Measurements from ENCODE around the gene TBC1D20.
A peak's percentile ranks its signal among the peaks of the same experiment; 100 is the strongest.

The TBC1D20 gene

DNA sequence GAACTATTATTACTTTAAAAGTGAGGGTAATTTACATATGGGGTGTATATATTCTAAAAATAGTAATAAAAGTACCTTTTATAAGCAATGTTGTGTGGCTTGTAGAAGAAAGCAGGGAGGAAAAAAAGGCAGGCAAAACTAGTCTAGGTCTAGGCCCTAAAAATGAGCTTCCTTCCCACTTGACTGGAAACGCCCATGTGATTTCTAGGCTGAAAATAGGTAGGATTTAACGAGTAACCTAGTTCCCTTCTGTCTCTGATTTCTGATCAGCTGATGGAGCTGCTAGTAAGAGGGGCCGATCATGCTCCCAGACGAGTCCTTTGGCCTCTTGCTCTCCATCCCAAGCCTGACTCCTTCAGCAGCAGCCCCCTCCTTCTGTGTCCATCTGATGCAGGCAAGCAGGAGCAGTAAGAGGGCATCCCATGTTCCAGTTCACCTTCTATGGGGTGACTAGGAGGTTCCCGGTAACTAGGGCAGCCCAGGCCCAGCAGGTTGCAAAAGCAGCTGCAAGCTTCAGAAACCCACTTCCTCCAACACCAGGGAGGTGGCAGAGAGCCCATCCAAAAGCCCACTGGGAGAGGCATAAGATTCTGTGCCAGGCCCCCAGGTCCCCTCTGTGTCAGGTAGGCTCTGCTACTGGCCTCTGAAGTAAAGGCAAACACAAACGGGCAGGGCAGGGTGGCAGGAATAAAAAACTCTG is 24.4 kb downstream of the TBC1D20 start:
- no peak for DNase-seq (ENCODE audit: low spot score)

DNA sequence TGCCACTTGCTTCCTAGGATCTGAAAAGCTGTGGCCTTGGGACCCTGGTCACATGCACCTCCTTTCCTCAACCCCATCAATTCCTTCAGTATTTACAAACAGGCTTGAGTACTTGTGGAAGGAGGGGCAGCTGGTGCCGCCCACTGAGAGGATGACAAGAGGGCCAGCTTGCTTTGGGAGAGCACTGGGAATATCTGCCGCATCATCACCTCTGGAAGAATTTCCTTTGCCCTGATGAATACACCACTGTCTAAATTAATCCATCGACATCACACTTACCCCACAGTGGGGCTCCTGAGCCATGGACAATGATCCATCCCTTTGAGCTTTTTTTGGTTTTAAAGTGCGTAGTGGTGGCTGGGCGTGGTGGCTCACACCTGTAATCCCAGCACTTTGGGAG is 25.9 kb downstream of the TBC1D20 start:
- no peak for DNase-seq (ENCODE audit: low spot score)

DNA sequence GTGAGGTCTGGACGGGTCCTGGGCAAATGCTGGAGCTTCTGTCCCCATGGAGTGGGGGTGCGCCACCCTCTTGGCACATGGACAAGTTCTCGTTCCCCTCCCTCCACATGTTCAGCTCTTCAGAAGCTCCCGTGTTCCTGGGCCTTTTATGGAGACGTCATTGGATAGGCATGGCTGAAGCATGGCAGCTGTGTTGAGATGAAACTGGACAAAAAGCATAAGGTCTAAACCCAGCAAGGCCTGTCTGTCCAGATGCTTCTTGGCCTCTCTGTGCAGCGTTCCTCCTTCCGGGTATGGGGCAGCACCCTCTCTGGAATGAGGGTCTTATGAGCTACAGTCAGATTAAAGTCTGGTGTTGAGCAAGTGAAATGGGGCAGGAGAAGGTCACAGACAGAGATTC is 26.8 kb downstream of the TBC1D20 start:
- no peak for DNase-seq (ENCODE audit: low spot score)

DNA sequence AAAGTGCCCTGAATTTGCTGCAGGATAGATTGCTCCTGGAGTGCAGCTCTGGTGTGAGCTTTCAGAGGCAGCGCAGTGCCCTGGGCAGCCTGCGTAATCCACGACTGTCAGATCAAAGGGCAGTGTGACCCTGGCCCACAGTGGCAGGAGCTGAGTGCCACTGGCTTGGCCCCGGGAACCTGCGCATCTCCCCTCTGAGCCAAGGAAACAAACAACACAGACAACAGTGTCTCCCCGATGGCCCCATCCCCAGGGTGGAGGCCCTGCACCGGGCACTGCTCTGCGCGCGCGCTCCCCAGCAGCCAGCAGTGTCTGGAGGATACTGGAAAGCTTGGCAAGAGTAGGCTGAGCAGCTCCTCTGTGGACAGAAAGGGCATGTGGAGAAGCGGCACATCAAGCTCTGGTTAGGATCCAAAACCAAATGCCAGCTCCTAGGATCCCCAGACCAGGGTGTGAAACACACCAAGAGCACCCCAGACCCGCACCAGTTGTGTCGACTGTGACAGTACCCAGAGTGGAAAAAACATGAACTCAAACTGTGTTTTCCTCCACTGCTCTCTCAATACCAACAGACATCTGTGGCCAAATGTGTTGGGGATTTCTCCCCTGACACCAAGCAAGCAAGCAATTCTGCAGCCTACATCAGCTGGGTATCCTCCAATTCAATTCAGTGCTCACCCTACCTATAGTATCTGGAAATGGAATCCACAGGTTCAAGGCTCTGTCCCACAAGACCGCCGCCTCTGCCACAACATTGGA is 27.5 kb downstream of the TBC1D20 start:
- no peak for DNase-seq (ENCODE audit: low spot score)

DNA sequence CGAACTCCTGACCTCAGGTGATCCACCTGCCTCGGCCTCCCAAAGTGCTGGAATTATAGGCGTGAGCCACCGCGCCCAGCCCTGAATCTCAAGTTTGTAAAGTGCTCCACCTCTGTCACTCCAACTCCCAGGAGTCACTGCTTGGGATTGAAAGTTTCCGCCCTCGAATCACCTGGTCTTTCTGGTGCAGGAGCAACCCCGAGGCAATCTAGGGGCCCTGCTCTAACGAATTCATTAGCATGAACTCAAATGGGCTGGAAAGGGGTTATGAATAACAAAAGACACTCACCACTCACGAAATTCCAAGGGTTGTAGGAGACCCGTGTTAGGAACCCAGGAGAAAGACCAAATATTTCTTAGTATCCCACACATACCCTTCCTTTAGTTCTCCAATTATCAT is 28.1 kb downstream of the TBC1D20 start:
- DNase-seq (ENCODE audit: low spot score), result no peak

DNA sequence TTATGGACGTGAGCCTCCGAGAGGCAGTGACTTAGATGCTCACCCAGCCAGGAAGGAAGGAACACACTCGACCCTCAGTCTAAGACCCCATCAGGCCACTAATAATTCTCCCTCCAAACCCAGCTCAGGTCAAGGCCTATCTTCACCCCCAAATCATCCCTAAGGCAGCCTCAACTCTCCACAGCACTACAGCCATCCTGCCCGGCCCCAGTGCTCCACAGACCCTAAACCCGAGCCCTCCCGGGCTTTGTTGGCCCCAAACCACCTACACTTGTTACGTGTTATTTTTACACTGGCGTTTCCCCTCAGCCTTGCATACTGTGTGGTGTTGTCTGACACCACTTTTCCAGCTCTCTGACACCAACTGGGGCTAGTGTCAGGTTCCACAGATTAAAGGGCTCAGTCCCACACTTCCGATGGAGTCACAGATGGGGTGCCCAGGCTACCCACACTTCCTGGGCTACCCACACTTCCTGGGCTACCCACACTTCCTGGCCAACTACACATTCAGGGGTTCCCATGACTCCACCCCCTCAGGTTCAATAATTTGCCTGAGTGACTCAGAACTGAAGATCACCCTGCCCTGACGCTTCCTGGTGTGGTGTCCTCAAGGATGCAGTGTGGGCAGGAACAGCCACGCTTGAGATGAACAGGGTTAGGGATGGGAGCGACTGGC is 28.9 kb downstream of the TBC1D20 start:
- DNase-seq (ENCODE audit: low spot score), result peak; percentile 42

DNA sequence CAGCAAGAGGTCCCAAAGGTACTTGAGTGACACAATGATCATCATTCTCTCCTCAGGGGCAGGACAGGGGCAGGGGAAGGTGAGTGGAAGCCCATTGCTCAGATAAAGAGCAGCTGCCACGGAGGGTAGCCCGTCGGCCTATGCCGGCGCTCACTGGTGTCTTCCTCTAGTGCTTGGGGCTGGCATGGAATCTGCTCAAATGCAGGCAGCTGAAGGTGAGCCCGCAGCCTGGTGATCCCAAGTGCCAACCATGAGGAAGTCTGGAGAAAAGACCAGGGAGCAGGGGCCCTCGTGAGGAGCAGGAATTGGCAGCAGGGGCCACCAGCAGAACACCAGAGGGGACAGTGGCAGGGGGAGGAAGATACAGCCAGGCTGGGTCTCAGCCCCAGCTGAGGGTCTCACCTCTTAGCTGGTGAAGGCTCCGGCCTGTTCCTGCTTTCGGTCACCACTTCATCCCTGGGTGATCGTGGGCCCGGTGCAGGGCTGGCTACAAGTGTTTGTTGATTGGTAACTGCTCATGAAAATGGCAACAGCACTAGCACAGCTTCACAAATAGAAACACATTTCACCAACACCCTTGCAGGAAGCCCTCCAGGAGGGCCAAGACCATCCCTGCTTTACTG is 29.5 kb downstream of the TBC1D20 start:
- no peak for DNase-seq (ENCODE audit: low spot score)

DNA sequence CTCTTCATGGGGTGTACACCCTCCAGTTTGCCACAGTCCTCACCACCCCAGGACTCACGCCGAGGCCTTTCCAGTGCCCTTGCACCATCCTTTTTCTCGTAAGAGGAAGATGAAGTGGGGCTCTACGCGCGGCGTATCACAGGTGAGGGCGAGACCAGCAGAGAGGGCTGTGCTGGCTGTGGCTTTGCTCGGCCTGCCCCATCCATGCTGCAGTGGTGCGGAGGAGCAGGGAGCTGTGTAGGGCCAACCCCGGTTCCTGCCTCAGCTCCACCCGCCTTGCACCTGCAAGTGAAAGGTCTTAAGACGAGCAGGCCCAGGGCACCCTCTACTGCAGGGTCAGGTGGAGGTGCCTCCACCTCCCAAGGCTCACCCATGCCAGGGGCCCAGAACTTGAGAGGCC is 30.1 kb downstream of the TBC1D20 start:
- no peak for DNase-seq (ENCODE audit: low spot score)

DNA sequence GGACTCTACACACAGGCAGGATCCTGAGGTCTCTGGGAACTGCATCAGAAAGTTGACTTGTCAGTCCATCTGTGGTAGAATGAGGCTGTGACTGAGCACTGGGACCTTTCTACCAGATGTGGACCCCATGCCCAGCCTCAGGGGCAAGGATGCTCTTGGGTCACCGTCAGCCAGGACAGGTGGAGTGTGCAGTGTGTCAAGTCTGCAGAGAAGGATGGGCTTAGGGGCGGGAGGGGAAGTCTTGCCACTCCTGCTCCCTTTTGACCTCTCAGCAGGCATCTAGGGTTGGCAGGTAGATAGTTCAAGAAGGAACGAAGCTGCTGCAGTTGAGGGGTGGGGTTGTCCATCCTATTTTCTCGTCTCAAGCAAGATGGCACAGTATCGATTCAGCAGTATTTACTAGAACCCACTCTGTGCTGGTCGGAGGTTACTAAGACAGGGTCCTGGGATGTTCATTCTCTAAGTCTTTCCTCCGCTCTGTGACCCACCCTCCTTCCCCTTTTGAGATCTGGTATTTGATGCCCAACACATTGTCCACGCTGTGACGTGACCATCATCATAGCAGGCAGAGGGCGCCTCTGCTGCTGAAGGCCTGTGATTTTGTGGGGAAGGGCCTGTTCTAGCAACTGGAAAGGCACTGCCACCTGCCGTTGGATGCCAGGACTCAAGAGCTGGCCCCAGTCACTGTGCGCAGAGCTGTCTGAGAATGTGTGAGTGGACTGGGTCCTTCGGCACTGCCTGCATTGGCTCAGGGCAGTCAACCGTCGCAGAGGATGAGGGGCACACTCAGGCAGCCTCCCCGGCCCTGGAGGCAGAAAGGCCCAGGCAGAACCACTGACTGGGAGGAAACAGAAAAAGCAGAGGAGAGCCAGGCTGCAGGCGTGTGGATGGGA is 31.1 kb downstream of the TBC1D20 start:
- DNase-seq (ENCODE audit: low spot score), result peak; percentile 74

DNA sequence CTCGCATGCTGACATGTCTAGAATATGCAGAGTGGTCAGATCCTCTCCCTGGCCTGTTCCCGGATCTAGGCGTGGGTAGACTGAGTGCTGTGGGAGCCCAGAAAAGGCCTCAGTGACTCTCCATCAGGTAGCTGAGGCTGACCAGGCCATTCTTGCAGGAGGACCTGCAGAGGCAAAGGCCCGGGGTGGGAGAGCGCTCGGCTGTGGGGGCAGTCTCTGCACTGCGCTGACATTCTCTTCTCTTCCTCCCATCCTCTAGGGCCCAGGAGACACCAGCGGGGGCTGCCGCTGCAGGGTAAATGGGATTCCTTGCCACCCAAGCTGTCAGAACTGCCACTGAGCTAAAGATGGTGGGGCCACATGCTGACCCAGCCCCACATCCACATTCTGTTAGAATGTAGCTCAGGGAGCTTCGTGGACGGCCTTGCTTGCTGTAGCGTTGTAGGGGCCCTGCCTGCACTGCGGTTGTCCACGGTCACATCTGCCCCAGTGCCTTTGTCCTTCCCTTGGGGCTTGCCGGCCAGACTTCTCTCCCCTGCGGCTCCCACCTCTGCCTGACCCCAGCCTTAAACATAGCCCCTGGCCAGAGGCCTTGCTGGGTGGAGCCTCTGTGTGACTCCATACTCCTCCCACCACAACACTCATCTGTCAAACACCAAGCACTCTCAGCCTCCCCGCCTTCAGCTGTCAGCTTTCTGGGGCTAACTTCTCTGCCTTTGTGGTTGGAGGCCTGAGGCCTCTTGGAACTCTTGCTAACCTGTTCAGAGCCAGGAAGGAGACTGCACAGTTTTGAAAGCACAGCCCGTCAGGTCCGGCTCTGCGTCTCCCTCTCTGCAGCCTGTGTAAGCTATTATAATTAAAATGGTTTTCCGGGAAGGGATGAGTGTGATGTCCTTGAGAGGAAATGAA is 32.0 kb downstream of the TBC1D20 start:
- DNase-seq (ENCODE audit: low spot score), result no peak

DNA sequence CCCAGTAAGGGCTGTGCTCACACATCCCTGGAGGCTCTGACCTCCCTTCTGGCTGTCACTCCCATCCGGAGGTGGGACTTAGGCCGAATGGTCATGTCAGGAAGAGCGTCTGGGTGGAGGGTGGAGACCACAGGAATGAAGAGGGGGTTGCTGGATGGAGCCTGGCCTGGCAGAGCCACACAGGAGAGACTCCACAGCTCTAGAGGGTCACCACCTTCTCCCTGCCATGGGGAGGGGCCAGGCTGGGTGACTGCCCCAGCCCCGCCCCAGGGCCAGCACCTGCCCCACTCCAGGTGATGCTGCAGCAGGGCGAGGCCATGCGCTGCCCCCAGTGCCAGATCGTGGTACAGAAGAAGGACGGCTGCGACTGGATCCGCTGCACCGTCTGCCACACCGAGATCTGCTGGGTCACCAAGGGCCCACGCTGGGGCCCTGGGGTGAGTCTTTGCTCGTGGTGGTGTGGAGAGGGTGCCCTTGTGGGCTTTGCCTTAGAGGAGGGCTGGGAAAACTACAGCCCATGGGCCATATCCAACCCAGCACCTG is 33.6 kb downstream of the TBC1D20 start:
- DNase-seq (ENCODE audit: low spot score), result no peak

DNA sequence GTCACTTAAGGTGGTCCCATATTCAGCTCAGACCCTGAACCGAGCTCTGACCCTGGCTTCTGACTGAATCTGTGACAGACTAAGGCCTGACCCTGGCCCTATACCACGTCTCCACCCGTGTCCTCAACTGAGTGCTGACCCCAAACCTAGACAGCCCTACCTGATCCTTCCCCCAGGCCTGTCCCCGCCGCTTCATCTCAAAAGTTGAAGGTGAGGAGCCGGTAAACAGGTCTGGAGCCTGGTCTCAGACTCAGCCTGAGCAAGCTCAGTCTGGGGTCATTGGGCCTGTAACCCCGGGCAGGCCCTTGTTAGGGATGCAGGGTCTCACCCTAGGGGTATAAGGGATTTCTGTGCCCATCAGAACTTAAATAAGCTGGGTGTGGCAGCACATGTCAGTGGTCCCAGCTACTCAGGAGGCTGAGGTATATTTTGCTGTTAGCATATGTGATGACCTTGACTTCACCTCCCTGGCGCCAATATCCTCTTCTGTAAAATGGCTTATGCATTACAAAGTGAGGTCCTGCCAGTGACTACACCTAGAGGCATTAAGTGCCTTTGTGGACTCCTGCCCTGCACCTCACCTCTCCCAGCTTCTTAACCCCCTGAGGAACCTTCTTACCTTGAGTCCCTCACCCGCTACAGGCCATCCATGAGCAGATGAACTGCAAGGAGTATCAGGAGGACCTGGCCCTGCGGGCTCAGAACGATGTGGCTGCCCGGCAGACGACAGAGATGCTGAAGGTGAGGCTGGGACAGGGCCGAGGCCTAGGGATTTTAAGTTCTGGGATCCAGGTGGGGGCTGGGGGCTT is 34.3 kb downstream of the TBC1D20 start:
- no peak for DNase-seq (ENCODE audit: low spot score)

DNA sequence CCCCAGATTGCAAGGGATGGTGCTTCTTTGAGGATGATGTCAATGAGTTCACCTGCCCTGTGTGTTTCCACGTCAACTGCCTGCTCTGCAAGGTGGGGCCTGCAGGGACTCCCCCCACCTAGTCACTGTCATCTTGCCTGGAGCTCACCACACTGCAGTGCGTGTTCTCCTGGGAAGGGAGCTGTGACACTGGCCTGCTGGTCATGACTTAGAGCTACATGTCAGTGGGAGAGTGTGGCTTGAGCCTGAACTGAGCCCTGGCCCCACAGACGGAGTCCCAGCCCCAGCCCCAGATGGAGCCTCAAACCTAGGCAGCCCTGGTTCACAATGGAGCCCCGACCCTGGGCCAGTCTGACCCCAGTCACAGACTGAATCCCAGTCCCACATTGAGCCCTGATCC is 34.9 kb downstream of the TBC1D20 start:
- no peak for DNase-seq (ENCODE audit: low spot score)

DNA sequence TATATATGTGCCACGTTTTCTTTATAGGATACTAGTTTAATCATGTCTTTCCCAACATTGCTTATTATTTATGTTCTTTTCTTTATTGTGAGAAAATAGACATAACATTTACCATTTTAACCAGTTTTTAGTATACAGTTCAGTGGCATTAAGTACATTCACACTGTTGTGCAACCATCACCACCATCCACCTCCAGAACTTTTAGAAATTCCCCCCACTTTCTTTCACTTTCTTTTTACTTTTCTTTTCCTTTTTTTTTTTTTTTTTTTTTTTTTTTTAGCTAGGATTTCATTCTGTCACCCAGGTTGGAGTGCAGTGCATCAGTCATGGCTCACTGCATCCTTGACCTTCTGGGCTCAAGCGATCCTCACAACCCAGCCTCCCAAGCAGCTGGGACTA is 35.8 kb downstream of the TBC1D20 start:
- DNase-seq (ENCODE audit: low spot score), result no peak

DNA sequence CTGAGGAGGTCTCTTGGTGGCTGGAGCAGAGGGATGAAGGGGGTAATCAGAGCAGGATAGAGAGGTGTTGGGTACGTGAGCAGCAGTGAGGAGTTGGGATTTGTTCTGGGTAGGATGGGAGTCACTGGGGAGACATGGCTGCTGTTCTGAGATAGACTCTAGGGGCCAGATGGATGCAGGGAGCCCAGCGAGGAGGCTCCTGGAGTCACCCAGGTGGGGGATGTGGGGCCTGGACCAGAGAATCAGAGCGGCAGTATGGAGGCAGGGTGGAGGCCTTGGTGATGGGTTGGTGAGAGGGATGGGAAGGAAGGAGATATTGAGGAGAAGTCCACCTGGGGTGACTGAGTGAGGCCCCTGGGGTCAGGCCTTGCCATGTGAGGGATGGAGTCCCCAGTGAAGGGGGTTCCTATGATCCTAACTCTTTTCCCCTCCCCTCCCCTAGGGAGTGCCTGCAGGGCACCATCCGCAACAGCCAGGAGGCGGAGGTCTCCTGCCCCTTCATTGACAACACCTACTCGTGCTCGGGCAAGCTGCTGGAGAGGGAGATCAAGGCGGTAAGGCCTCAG is 40.6 kb downstream of the TBC1D20 start:
- DNase-seq (ENCODE audit: low spot score), result no peak

DNA sequence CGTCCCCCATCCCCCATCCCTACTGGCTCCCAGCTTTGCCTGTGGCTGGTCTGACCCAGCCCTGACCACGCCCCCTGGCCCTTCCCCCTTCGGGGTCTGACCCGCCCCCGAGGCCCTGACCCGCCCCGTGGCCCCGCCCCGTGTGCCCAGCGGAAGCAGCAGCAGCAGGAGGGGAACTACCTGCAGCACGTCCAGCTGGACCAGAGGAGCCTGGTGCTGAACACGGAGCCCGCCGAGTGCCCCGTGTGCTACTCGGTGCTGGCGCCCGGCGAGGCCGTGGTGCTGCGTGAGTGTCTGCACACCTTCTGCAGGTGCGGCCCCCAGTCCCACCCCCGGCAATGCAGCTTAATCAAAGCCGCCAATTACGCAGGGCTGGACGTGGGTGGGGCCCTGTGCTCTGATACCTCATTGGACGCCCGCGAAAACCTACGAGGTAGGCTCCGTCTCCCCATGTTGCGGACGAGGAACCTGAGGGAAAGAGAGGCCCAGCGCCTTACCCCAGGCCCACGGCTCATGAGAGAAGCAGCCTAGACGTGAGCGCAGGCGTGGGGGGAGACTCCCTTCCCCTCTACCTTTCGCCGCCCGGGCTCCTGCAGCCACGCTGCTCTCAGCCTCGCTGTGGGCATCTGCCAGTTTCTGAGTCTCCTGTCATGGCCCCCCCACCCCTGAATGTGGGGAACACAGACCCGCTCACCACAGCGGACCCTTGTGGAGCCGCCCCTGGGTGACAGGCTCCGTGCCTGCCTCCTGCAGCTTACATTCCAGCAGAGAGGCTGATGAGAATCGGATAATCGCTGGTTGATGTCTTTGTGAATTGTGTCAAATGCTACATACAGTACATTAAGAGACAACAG is 41.4 kb downstream of the TBC1D20 start:
- no peak for DNase-seq (ENCODE audit: low spot score)

DNA sequence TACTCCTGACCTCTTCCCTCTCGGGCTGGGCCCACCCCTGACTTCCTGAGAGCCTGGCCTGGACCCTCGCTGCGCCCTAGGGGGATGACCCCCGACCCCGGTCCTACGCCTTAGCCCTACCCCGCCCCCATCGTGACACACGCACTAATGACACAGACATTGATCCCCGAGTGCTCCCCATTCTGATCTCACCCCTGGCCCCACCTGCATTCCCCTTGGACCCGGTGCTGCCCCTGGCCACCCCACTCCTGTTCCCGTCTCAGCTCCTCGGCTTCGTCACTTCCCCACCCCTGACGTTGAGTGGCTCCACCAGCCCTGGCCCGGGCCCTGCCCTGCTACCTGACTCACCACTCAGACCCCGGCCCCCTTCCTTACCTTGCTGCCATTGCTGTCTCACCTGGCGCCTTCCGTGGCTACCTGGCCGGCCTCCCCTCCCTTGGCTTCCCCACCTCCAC is 42.1 kb downstream of the TBC1D20 start:
- no peak for DNase-seq (ENCODE audit: low spot score)

DNA sequence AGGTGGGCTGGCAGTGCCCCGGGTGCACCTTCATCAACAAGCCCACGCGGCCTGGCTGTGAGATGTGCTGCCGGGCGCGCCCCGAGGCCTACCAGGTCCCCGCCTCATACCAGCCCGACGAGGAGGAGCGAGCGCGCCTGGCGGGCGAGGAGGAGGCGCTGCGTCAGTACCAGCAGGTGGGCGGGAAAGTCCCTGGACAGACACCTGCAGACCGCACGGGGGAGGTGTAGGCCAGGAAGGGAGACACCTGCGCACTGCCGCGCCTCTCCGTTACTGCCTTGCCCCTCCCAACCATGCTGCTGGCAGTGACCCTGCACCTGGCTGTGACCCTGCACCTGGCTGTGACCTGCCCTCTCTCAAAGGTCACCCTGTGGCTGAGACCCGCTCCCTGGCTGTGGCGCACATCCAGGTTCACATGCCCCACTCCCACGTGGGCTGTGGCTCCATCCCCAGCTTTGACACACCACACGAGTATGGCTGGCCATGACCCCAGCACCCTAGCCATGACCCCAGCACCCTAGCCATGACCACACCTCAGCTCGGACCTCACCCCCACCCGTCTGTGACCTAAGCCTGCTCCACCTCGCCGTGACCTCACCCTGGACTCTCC is 42.7 kb downstream of the TBC1D20 start:
- DNase-seq (ENCODE audit: low spot score), result no peak

All from AG08395 (cell line).